Measurements from ENCODE around the gene NELFA. TPM values are rescaled to one million over a fixed set of nuclear protein-coding genes. Genes with fewer than 3 reads are reported as not detected.
A peak's percentile ranks its signal among the peaks of the same experiment; 100 is the strongest.

The NELFA gene
- total RNA-seq, 1 experiment from 2014 or later = 58.3 TPM

DNA sequence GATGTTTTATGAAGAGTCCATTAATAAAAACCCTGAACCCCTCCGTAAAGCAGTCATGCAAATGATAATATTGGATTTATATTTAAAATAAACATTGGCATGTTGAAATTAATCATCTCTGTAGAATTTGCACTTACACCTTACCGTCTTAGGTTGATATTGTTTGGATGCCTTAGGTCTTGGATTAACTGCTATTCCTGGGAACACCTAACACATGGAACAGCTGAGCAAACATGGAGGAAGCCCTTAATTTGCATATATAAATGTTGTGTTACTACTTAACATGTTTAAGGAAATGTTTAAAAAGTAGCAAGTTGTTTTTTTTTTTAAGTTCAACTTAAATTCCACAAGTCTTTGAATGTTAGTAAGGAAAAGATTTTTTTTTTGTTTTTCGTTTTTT lies 75.1 kb downstream of the NELFA start:
- no TSS peak for BruUV-seq (replicated peaks)
- DNase-seq (ENCODE audit: low spot score) = no peak
- Histone ChIP-seq H3K4me1 (ENCODE audit: insufficient read depth, low read length, poor library complexity, severe bottlenecking) (no peaks in the 10 kb centered on the region), H3K36me3 (ENCODE audit: insufficient read depth, low read length, poor library complexity, severe bottlenecking) (peaks cover 80% of the 10 kb centered on the region), H3K27me3 (replicated peaks; ENCODE audit: insufficient read depth, low read depth, low read length, poor library complexity) (no peaks in the 10 kb centered on the region), H3K4me3 (ENCODE audit: low read depth, low read length, poor library complexity, severe bottlenecking) (no peak overlapping the region), H3K9me3 (ENCODE audit: low read depth, low read length, poor library complexity, severe bottlenecking) (no peaks in the 10 kb centered on the region), H3K27ac (ENCODE audit: low read depth, low read length, poor library complexity, severe bottlenecking) (no peak overlapping the region)
- intact Hi-C loops (cut with micrococcal nuclease; ENCODE audit: unreplicated experiment) = no loop called here
- CTCF ChIA-PET = no interaction called here
- TF ChIP-seq, protein P1, sequence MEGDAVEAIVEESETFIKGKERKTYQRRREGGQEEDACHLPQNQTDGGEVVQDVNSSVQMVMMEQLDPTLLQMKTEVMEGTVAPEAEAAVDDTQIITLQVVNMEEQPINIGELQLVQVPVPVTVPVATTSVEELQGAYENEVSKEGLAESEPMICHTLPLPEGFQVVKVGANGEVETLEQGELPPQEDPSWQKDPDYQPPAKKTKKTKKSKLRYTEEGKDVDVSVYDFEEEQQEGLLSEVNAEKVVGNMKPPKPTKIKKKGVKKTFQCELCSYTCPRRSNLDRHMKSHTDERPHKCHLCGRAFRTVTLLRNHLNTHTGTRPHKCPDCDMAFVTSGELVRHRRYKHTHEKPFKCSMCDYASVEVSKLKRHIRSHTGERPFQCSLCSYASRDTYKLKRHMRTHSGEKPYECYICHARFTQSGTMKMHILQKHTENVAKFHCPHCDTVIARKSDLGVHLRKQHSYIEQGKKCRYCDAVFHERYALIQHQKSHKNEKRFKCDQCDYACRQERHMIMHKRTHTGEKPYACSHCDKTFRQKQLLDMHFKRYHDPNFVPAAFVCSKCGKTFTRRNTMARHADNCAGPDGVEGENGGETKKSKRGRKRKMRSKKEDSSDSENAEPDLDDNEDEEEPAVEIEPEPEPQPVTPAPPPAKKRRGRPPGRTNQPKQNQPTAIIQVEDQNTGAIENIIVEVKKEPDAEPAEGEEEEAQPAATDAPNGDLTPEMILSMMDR (conservative IDR thresholded peaks at IDR 0.05; ENCODE audit: low read depth, low read length) = no peak
- no peak for TF ChIP-seq EZH2 (IDR thresholded peaks at IDR 0.05; ENCODE audit: borderline replicate concordance, low read depth, low read length, poor library complexity, severe bottlenecking)
- POLR2A ChIA-PET (ENCODE audit: low non-redundant PET) = no interaction called here

DNA sequence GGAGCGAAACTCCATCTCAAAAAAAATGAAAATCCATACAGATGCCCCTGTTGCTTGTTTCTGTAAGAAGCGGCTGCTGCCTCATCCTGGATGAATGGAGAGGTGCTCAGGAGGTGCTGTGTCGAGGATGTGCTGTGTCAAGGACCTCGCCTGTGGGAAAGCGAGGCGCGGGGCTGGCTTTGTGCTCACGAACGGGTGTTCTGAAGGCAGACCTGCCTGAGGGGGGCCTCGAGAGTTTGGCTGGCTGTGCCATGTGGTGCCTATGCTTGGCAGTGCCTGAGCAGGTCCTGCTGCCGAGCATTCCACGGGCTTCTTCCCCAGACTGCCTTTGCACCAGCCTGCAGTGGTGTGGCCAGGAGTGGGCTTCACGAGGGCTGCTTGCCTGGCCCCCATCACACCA lies 76.0 kb downstream of the NELFA start:
- TF ChIP-seq EZH2 (IDR thresholded peaks at IDR 0.05; ENCODE audit: borderline replicate concordance, low read depth, low read length, poor library complexity, severe bottlenecking) = no peak
- TF ChIP-seq, protein P1 (conservative IDR thresholded peaks at IDR 0.05; ENCODE audit: low read depth, low read length) = no peak
- Histone ChIP-seq H3K36me3 (ENCODE audit: insufficient read depth, low read length, poor library complexity, severe bottlenecking) (peaks cover 83% of the 10 kb centered on the region), H3K4me3 (ENCODE audit: low read depth, low read length, poor library complexity, severe bottlenecking) (no peak overlapping the region), H3K27ac (ENCODE audit: low read depth, low read length, poor library complexity, severe bottlenecking) (no peak overlapping the region), H3K27me3 (replicated peaks; ENCODE audit: insufficient read depth, low read depth, low read length, poor library complexity) (no peaks in the 10 kb centered on the region), H3K4me1 (ENCODE audit: insufficient read depth, low read length, poor library complexity, severe bottlenecking) (no peaks in the 10 kb centered on the region), H3K9me3 (ENCODE audit: low read depth, low read length, poor library complexity, severe bottlenecking) (no peaks in the 10 kb centered on the region)
- no TSS peak for BruUV-seq (replicated peaks)
- intact Hi-C loops (cut with micrococcal nuclease; ENCODE audit: unreplicated experiment) = no loop called here
- POLR2A ChIA-PET (ENCODE audit: low non-redundant PET) = no interaction called here
- CTCF ChIA-PET = no interaction called here
- DNase-seq (ENCODE audit: low spot score) = no peak

Small RNA genes within 50 kb of the gene (microRNA-seq; reads per million reads assigned to microRNA genes)
- gene MIR943 = 3.0 reads per million, percentile 6 among the genes with 10 or more reads in this experiment

Other genes with a start within 250 kb of the NELFA start
- 4.7 and 5.5 TPM in 2 replicates for gene FGFR3, start 215.7 kb downstream of the NELFA start, total RNA-seq (2021)
- gene LETM1, start 152.8 kb downstream of the NELFA start, total RNA-seq (2021) = 102 TPM in 2 replicates
- gene NSD2, start 137.6 kb downstream of the NELFA start, total RNA-seq (2021) = 227 and 231 TPM in 2 replicates
- 2.5 and 3.4 TPM in 2 replicates for gene NAT8L, start 50.4 kb upstream of the NELFA start, total RNA-seq (2021)
- gene HAUS3, start 233.1 kb upstream of the NELFA start, total RNA-seq (2021) = 25.6 and 27.7 TPM in 2 replicates
- gene POLN, start 233.1 kb upstream of the NELFA start, total RNA-seq (2021) = 2.5 and 4.0 TPM in 2 replicates